GM12873 (cell line): ENCODE results near the gene PPP3CB.

ENCODE experiments used
- TF ChIP-seq, protein P1 (sequence below): IDR thresholded peaks from 2 replicates; pipeline ENCODE4 v1.5.1; 2012; ENCODE audit warnings: low read depth, mild to moderate bottlenecking, moderate library complexity, low read length, control low read depth; ENCODE audit not compliant: insufficient read depth; ENCODE audit errors: missing control alignments

PPP3CB gene

DNA sequence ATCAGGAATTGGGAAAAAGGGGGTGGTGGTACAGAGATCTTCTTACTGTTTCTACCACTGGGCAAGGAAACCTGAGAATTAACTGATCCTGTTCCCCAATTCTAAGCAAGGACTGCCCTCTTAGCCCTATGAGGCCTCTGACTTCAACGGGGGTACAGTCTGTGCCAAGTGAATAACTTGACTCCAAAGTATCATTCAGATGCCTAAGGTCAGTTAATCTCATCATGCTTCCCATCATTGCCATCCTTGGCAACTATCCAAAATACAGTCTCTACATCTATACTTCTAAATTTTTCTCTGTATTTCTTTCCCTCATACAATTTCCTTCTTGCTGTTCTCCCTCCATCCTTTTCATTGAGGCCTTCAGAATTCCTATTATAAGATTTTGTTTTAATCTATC, 10.5 kb downstream of the PPP3CB start:
- TF ChIP-seq, protein P1, sequence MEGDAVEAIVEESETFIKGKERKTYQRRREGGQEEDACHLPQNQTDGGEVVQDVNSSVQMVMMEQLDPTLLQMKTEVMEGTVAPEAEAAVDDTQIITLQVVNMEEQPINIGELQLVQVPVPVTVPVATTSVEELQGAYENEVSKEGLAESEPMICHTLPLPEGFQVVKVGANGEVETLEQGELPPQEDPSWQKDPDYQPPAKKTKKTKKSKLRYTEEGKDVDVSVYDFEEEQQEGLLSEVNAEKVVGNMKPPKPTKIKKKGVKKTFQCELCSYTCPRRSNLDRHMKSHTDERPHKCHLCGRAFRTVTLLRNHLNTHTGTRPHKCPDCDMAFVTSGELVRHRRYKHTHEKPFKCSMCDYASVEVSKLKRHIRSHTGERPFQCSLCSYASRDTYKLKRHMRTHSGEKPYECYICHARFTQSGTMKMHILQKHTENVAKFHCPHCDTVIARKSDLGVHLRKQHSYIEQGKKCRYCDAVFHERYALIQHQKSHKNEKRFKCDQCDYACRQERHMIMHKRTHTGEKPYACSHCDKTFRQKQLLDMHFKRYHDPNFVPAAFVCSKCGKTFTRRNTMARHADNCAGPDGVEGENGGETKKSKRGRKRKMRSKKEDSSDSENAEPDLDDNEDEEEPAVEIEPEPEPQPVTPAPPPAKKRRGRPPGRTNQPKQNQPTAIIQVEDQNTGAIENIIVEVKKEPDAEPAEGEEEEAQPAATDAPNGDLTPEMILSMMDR = no peak

DNA sequence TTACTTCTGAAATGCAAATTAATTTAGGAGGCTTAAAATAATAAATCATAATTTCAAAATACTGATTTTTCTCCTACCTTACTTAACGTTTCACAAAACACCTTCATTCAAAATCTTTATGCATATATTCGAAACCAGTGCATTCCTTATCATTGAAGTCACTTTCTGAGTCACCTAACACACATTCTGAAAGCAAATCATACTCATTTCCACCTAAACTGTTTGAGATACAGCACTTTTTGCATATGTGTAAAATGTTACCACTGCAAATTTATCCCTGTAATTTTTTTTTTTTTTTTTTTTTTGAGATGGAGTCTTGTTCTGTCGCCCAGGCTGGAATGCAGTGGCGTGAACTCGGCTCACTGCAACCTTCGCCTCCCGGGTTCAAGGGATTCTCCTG, 15.7 kb downstream of the PPP3CB start:
- TF ChIP-seq, protein P1 = no peak

DNA sequence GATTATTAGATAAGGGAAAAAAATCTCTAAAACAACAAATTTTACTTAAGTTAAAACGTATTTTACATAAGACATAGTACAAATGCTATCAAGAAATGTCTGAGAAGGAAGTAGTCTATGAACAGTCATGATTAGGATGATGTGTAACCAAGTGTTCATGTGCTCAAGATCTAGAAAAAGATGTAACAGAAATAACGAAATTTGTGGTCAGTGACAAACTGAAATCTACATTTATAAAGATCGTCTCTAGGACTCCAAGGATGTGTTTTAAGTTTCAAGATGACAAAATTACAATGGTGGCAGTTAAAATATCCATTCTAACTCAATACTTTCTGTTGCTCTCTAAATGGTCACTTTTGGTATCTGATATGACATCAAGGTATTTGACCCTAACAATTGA, 17.2 kb downstream of the PPP3CB start:
- TF ChIP-seq, protein P1 = no peak

DNA sequence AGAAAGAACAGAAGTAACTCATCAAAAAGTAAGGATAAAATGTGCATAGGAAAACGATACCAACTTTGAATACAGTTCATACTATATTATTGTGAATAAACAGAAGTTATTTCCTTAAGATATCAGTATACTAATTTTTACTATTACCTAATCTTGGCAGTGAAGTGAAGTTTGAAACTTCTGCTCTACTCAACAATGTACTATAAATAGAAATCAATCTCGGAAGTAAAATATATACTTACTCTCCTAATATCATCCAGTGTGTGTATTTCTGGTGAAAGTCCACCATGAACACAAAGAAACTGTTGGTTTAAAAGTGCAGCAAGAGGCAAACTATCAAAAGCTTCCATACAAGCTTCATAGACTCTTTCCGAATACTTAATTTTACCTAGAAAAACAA, 24.6 kb downstream of the PPP3CB start:
- TF ChIP-seq, protein P1 = no peak

DNA sequence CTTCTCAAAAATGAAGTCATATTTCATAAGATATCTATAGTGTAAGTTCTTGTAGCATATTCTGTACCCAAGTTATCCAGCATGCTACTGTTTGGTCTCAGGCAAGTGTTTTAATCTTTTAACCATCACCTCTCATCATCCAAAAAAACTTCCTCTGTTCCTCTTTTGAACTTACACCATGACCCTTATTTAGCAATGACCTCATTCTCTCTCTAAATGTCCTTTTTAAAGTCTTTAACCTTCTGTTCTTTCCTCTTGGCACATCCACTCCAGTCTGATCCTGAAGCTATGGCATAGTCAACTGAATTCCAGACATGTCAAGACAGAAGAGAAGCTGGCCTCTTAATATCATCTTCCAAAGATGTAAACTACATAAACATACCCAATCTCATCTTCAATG, 26.2 kb downstream of the PPP3CB start:
- TF ChIP-seq, protein P1 = no peak

DNA sequence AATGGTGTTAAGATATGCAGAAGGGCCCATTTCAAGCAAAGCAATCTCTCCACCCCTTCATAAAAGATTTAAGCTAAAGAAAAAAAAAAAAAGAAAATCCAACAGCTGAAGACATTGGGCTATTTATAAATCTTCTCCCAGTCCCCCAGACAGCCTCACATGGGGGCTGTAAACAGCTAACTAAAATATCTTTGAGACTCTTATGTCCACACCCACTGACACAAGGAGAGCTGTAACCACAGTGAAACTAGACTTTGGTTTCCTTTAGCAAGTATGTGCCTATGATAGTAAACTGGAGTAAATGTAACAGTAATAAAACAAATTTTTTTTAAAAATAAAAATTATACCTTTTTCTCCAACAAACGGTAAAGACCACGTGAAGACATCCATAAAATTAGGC, 28.6 kb downstream of the PPP3CB start:
- TF ChIP-seq, protein P1 = no peak

DNA sequence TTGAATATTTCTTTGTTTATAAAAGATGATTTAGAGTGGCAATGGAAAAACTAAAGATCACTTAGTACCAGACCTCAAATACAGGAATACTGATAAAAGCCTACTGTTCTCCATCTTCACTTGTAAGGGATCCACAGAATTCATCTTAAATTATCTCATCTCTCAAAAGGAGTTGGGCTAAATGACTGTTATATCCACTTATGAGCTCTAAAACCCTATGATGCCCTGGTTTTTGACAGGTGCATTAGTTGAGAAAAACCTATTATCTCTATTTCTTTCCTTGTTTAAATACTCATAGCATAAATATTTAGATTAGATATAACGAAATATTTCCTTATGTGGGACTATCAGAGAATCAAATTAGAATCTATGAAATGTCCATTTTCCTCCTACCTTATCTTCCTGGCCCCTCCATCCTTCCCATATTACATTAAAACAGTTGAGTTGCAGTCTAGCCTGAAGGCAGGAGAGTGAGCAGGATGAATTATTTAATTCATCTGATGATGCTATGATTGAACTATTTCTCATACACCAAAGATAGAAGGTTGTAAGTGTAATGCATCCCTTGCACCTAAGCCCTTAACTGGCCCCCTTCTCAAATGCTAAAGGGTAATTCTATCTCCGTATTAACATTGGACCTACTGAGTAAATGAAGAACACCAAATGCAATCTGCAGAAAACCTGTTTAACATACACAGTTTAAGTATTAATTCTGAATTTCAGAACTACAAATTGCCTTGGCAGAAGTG, 29.7 kb downstream of the PPP3CB start:
- TF ChIP-seq, protein P1 = no peak
